GM23338 (cell line): ENCODE measurements around the gene RASSF10. TPM values are rescaled to one million over a fixed set of nuclear protein-coding genes. Genes with fewer than 3 reads are reported as not detected.

Experiments used
- ATAC-seq: fragments of 200-7000 bp; cut with Tn5 transposase; 3 replicates; pipeline ENCODE4 v1.9.1; 2020
- DNase-seq: peaks from one replicate; pipeline ENCODE4 v3.0.0-alpha.2; 2015; ENCODE audit warnings: low spot score
- H2AFZ ChIP-seq: fragments of 200-600 bp; sonication (generic); 2 replicates; pipeline ENCODE4 v1.8.0; 2016; ENCODE audit warnings: antibody characterized with exemption, mild to moderate bottlenecking, moderate library complexity
- H3F3A ChIP-seq: fragments of 200-600 bp; sonication (generic); replicated peaks from 2 replicates; pipeline ENCODE4 v1.8.0; 2017; ENCODE audit warnings: antibody characterized with exemption, mixed run types, low read depth
- H3K27ac ChIP-seq: fragments of 200-600 bp; sonication (generic); 2 replicates; pipeline ENCODE4 v1.6.1; 2016; ENCODE audit warnings: low read depth
- H3K27me3 ChIP-seq: fragments of 200-600 bp; sonication (generic); 2 replicates; pipeline ENCODE4 v1.8.0; 2016; ENCODE audit warnings: mild to moderate bottlenecking, mixed run types, moderate library complexity; ENCODE audit not compliant: insufficient read depth
- H3K36me3 ChIP-seq: fragments of 200-600 bp; sonication (generic); 2 replicates; pipeline ENCODE4 v1.8.0; 2016; ENCODE audit warnings: mild to moderate bottlenecking; ENCODE audit not compliant: insufficient read depth
- H3K4me1 ChIP-seq: fragments of 200-600 bp; sonication (generic); 2 replicates; pipeline ENCODE4 v1.8.0; 2016; ENCODE audit warnings: mild to moderate bottlenecking, moderate library complexity; ENCODE audit not compliant: insufficient read depth
- H3K4me2 ChIP-seq: fragments of 200-600 bp; sonication (generic); 2 replicates; pipeline ENCODE4 v1.7.1; 2017; ENCODE audit warnings: mixed run types
- H3K4me3 ChIP-seq: fragments of 200-600 bp; sonication (generic); 2 replicates; pipeline ENCODE4 v1.6.1; 2016; ENCODE audit warnings: mixed run types
- H3K79me2 ChIP-seq: fragments of 200-600 bp; sonication (generic); replicated peaks from 2 replicates; pipeline ENCODE4 v1.8.0; 2017; ENCODE audit warnings: mild to moderate bottlenecking; ENCODE audit not compliant: insufficient read depth
- H3K9me2 ChIP-seq: fragments of 200-600 bp; sonication (generic); 2 replicates; pipeline ENCODE4 v1.8.0; 2017; ENCODE audit not compliant: insufficient read depth
- H4K20me1 ChIP-seq: fragments of 200-600 bp; sonication (generic); replicated peaks from 2 replicates; pipeline ENCODE4 v1.8.0; 2017; ENCODE audit warnings: mild to moderate bottlenecking; ENCODE audit not compliant: insufficient read depth
- H3K27ac Mint-ChIP-seq: 2 replicates; pipeline ENCODE4 v1.8.0; 2020; ENCODE audit warnings: inconsistent platforms, mild to moderate bottlenecking, moderate library complexity, mixed read lengths
- H3K27me3 Mint-ChIP-seq: 3 replicates; pipeline ENCODE4 v1.8.0; 2022; ENCODE audit warnings: low read depth, mild to moderate bottlenecking, moderate library complexity, mixed read lengths, inconsistent platforms; ENCODE audit not compliant: insufficient read depth, poor library complexity
- H3K36me3 Mint-ChIP-seq: 3 replicates; pipeline ENCODE4 v1.8.0; 2021; ENCODE audit warnings: low read depth, mild to moderate bottlenecking, inconsistent platforms, moderate library complexity, mixed read lengths
- H3K4me1 Mint-ChIP-seq: 3 replicates; pipeline ENCODE4 v1.8.0; 2020; ENCODE audit warnings: mild to moderate bottlenecking, inconsistent platforms, mixed read lengths
- H3K4me3 Mint-ChIP-seq: 3 replicates; pipeline ENCODE4 v1.8.0; 2021; ENCODE audit warnings: moderate library complexity, mild to moderate bottlenecking, inconsistent platforms, mixed read lengths
- H3K9me3 Mint-ChIP-seq: 3 replicates; pipeline ENCODE4 v1.8.0; 2020; ENCODE audit warnings: moderate library complexity, mild to moderate bottlenecking, inconsistent platforms, mixed read lengths
- CREB1 ChIP-seq: fragments of 250-450 bp; sonication (Bioruptor Pico); IDR thresholded peaks from 2 replicates; pipeline ENCODE4 v1.5.0; 2020; ENCODE audit warnings: low read depth, mild to moderate bottlenecking, moderate library complexity
- EZH2phosphoT487 ChIP-seq: fragments of 200-600 bp; sonication (generic); IDR thresholded peaks from one replicate; pipeline ENCODE4 v1.8.1; 2018; ENCODE audit warnings: antibody characterized with exemption; ENCODE audit not compliant: unreplicated experiment
- JUNB ChIP-seq: IDR thresholded peaks from one replicate; pipeline ENCODE4 v1.6.1; 2016; ENCODE audit warnings: antibody characterized with exemption; ENCODE audit not compliant: unreplicated experiment
- NANOG ChIP-seq: IDR thresholded peaks from 2 replicates; pipeline ENCODE4 v1.6.1; 2016; ENCODE audit warnings: antibody characterized with exemption, borderline replicate concordance
- REST ChIP-seq: IDR thresholded peaks from one replicate; pipeline ENCODE4 v1.6.1; 2018; ENCODE audit warnings: antibody characterized with exemption; ENCODE audit not compliant: unreplicated experiment
- STAT1 ChIP-seq: IDR thresholded peaks from one replicate; pipeline ENCODE4 v1.6.1; 2016; ENCODE audit warnings: antibody characterized with exemption; ENCODE audit not compliant: unreplicated experiment
- ZNF114 ChIP-seq: fragments of 250-450 bp; sonication (Bioruptor Pico); IDR thresholded peaks from 2 replicates; pipeline ENCODE4 v1.5.0; 2020; ENCODE audit warnings: mild to moderate bottlenecking, moderate library complexity
- ZNF331 ChIP-seq: fragments of 250-450 bp; sonication (Bioruptor Pico); IDR thresholded peaks from 2 replicates; pipeline ENCODE4 v1.5.0; 2020; ENCODE audit warnings: low read depth, mild to moderate bottlenecking, moderate library complexity
- ZNF462 ChIP-seq: fragments of 250-450 bp; sonication (Bioruptor Pico); IDR thresholded peaks from 2 replicates; pipeline ENCODE4 v1.5.0; 2020; ENCODE audit warnings: mild to moderate bottlenecking, moderate library complexity
- polyA plus RNA-seq: library from polyadenylated mRNA; unstranded; fragments of >200 nt; fragmentation: Nextera tagmentation; extraction: Ambion mirVana; gene quantifications from 2 replicates; pipeline ENCODE4 v1.2.1, GENCODE V29; 2016
- total RNA-seq: library from RNA; depleted of rRNA; stranded (reverse); fragments of >200 nt; shearing (Covaris generic); gene quantifications from 2 replicates; pipeline ENCODE4 v1.2.3, GENCODE V29; 2014

Gene RASSF10
- total and polyA plus RNA-seq, 2 experiments from 2014 or later: 0.13 to 1.8 TPM

GRCh38 chr11:12975195-12975594 lies 33.9 kb upstream of the RASSF10 start:
- H3K9me3 Mint-ChIP-seq: no peaks in the 10 kb centered on the region
- no peaks in the 10 kb centered on the region; the same call in 1 of the 2 replicates for H3K4me1 ChIP-seq
- no peaks in the 10 kb centered on the region for H3K36me3 Mint-ChIP-seq
- H3K27me3 Mint-ChIP-seq: peaks cover 2% of the 10 kb centered on the region
- no peak overlapping the region for H3K4me3 Mint-ChIP-seq
- H3K4me2 ChIP-seq: no peak overlapping the region
- no peaks in the 10 kb centered on the region for H3K36me3 ChIP-seq
- DNase-seq (no peak), ATAC-seq (no peak)
- no peaks in the 10 kb centered on the region for H3F3A ChIP-seq
- H3K79me2 ChIP-seq: no peaks in the 10 kb centered on the region
- no peak overlapping the region for H3K4me3 ChIP-seq
- no peaks in the 10 kb centered on the region for H4K20me1 ChIP-seq
- H3K4me1 Mint-ChIP-seq: peaks cover 4% of the 10 kb centered on the region; the same call in 2 of the 3 replicates
- no peak overlapping the region for H2AFZ ChIP-seq
- H3K9me2 ChIP-seq: no peaks in the 10 kb centered on the region
- no peak overlapping the region for H3K27ac Mint-ChIP-seq
- H3K27me3 ChIP-seq: no peaks in the 10 kb centered on the region
- no peak overlapping the region for H3K27ac ChIP-seq
- no peak for TF ChIP-seq CREB1 (CRISPR knock-in tag)
- no peak for TF ChIP-seq REST
- no peak for TF ChIP-seq STAT1
- no peak for TF ChIP-seq NANOG
- no peak for TF ChIP-seq EZH2phosphoT487
- TF ChIP-seq ZNF114 (CRISPR knock-in tag): no peak

GRCh38 chr11:12979928-12980689 lies 29.0 kb upstream of the RASSF10 start:
- H3K36me3 Mint-ChIP-seq: no peaks in the 10 kb centered on the region
- Histone ChIP-seq H3K36me3 (no peaks in the 10 kb centered on the region), H3K9me2 (peaks cover 4% of the 10 kb centered on the region; the same call in 1 of the 2 replicates), H3K27me3 (no peaks in the 10 kb centered on the region), H3K4me3 (no peak overlapping the region), H3K79me2 (no peaks in the 10 kb centered on the region), H4K20me1 (no peaks in the 10 kb centered on the region), H3K4me1 (no peaks in the 10 kb centered on the region; the same call in 1 of the 2 replicates), H3F3A (no peaks in the 10 kb centered on the region), H3K27ac (no peak overlapping the region), H2AFZ (peak overlapping the region; percentile 75), H3K4me2 (no peak overlapping the region)
- H3K27ac Mint-ChIP-seq: no peak overlapping the region
- DNase-seq (no peak), ATAC-seq (no peak)
- no peak overlapping the region for H3K4me3 Mint-ChIP-seq
- peaks cover 4% of the 10 kb centered on the region; the same call in 2 of the 3 replicates for H3K4me1 Mint-ChIP-seq
- H3K9me3 Mint-ChIP-seq: no peaks in the 10 kb centered on the region
- peaks cover 2% of the 10 kb centered on the region for H3K27me3 Mint-ChIP-seq
- TF ChIP-seq ZNF114 (CRISPR knock-in tag) (no peak), NANOG (no peak), EZH2phosphoT487 (no peak), ZNF331 (no peak), ZNF462 (no peak), JUNB (no peak), STAT1 (no peak), CREB1 (CRISPR knock-in tag) (no peak)
